Activated effector memory CD4-positive, alpha-beta T cell treated with anti-CD3 and anti-CD28 coated beads, Interleukin-2, amount 50 U/mL, for 16 hours (primary cell): ENCODE results near the gene THSD8.

ENCODE experiments used
- DNase-seq: peaks from one replicate; pipeline ENCODE4 v3.0.0-alpha.2; 2020

THSD8 gene

GRCh38 chr19:12782174-12782423 lies 19.8 kb upstream of the THSD8 start:
- DNase-seq, result no peak

- DNase-seq, result peak; percentile 97
Observed at GRCh38 chr19:12782424-12783290, 19.2 kb upstream of the THSD8 start.

- peak; percentile 80 for DNase-seq
Observed at GRCh38 chr19:12783291-12783848, 18.5 kb upstream of the THSD8 start.

GRCh38 chr19:12783849-12784393 lies 17.9 kb upstream of the THSD8 start:
- peak; percentile 73 for DNase-seq

GRCh38 chr19:12784394-12784870 lies 17.4 kb upstream of the THSD8 start:
- DNase-seq, result no peak

GRCh38 chr19:12784871-12785430 lies 16.9 kb upstream of the THSD8 start:
- no peak for DNase-seq

- DNase-seq, result no peak
Observed at GRCh38 chr19:12785431-12786031, 16.3 kb upstream of the THSD8 start.

- DNase-seq, result no peak
Observed at GRCh38 chr19:12786141-12786870, 15.6 kb upstream of the THSD8 start.

GRCh38 chr19:12786952-12787351 lies 14.9 kb upstream of the THSD8 start:
- no peak for DNase-seq

- no peak for DNase-seq
Observed at GRCh38 chr19:12787458-12787857, 14.4 kb upstream of the THSD8 start.

GRCh38 chr19:12788042-12788681 lies 13.7 kb upstream of the THSD8 start:
- DNase-seq, result no peak

- peak; percentile 85 for DNase-seq
Observed at GRCh38 chr19:12788682-12789097, 13.2 kb upstream of the THSD8 start.

- no peak for DNase-seq
Observed at GRCh38 chr19:12789098-12789903, 12.6 kb upstream of the THSD8 start.

GRCh38 chr19:12789904-12790619 lies 11.8 kb upstream of the THSD8 start:
- peak; percentile 97 for DNase-seq

GRCh38 chr19:12790628-12791344 lies 11.1 kb upstream of the THSD8 start:
- no peak for DNase-seq

- peak; percentile 99 for DNase-seq
Observed at GRCh38 chr19:12791345-12792050, 10.4 kb upstream of the THSD8 start, which contains the start of gene JUNB. Gene JUNB, plus strand, starts transcription at chr19:12791486. Its CDS starts 286 bp downstream, at chr19:12791772.

GRCh38 chr19:12792051-12792852 lies 9.6 kb upstream of the THSD8 start:
- peak; percentile 91 for DNase-seq

GRCh38 chr19:12792853-12793289 lies 9.0 kb upstream of the THSD8 start:
- DNase-seq, result peak; percentile 76
